HG03565 (cell line): ENCODE results near the gene POLR3C.
"Not testable (repeated sequence)": the region's sequence is repeated elsewhere in the genome, so short reads cannot be mapped to it uniquely, and the experiment has no call there.

Source experiments
- ATAC-seq: cut with Tn5 transposase; IDR thresholded peaks from one replicate; pipeline ENCODE4 v1.9.1; 2021; ENCODE audit warnings: mild to moderate bottlenecking, moderate library complexity; ENCODE audit not compliant: unreplicated experiment

Gene POLR3C

GRCh38 chr1:145822779-145823331 lies 1.1 kb upstream of the POLR3C start:
- ATAC-seq = not testable (repeated sequence)

DNA sequence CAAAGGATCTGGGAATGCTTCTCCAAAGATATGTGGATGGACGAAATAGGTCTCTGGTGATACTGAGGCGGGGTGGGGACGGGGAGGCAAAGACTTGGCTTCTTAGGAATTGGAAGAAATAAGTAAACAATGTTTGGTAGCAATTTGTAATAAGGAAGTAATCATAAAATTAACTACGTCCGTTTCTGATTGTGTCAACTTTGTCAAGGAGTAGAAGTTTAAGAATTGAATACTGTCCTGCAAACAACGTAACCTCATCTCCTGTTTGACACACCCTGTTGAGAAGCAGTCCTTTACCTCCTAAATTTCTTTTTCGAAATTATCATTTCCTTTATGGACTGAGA lies 471 bp downstream of the POLR3C start:
- no peak for ATAC-seq

GRCh38 chr1:145826030-145826429 lies 2.0 kb downstream of the POLR3C start:
- ATAC-seq = no peak

DNA sequence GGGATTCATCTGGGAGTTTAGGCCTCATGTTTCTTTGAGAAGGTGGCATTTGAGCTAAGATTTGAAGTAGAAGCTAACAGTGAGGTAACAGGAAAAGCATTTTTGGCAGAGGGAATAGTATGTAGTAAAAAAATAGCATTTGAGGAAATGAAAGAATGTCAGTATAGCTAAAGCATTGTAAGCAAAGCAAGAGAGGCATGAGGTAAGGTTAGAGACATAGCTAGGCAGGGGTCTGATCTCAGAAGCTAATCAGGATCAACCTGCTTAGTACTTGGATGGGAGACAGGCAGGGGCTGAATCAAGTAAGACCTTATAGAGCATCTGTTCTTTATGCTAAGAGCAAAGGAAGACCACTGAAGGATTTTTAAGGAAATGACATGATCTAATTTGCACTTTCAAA lies 4.0 kb downstream of the POLR3C start:
- ATAC-seq = no peak

DNA sequence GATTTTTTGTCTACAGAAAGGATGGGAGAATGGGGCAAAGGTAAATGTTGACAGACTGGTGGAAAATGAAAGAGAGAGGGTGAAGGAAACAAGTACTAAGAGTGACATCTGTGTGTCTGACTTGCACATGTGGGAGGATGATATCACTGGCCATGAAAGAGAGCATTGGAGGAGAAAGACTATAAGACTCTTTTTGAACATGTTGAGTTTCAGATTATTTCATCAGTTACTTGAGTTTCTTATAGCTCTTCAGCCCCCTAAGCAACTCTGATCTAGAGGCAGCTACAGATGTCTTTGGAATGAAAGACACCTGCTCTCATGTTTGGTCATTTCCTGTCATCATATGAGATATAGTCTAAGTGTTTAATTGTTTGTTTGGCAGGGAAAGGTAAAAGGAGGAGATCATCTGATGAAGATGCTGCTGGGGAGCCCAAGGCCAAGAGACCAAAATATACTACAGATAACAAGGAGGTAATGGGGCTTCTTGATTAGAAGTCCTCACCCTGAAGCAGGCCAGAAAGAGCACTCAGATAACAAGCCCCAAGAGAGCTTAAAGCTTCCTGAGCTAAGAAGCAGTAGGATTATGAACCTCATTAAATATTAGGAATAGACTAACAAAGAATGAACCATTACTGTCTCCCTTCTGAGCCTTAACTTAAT lies 4.5 kb downstream of the POLR3C start:
- no peak for ATAC-seq

GRCh38 chr1:145830810-145831209 lies 6.8 kb downstream of the POLR3C start:
- not testable (repeated sequence) for ATAC-seq

- no peak for ATAC-seq
Observed at GRCh38 chr1:145837656-145838055, 13.7 kb downstream of the POLR3C start.

DNA sequence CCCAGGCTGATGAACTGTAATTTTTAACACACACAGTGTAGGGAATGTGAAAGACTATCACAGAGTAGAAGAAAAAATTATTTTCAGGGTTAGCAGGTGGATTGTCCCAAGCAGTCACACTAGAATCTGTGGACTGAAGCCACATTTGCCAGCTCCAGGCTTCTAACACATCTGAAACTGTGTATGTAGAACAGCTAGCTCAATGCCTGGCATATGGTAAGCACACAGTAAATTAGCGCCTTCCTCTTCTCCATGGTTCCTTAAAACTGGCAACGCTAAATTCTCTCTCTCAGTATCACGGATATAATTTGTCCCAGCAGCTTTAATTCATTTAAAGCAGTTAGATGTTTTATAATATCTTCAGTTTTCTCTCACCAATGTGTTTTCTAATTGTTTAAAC lies 19.0 kb downstream of the POLR3C start:
- ATAC-seq = no peak

GRCh38 chr1:145845144-145845513 lies 21.1 kb downstream of the POLR3C start:
- no peak for ATAC-seq

- ATAC-seq = no peak
Observed at GRCh38 chr1:145845514-145846161, 21.6 kb downstream of the POLR3C start, which contains the start of gene NUDT17. Gene NUDT17, plus strand, starts transcription at chr1:145845630. Its CDS starts 11 bp downstream, at chr1:145845641.

- ATAC-seq = no peak
Observed at GRCh38 chr1:145846201-145846612, 22.2 kb downstream of the POLR3C start.

DNA sequence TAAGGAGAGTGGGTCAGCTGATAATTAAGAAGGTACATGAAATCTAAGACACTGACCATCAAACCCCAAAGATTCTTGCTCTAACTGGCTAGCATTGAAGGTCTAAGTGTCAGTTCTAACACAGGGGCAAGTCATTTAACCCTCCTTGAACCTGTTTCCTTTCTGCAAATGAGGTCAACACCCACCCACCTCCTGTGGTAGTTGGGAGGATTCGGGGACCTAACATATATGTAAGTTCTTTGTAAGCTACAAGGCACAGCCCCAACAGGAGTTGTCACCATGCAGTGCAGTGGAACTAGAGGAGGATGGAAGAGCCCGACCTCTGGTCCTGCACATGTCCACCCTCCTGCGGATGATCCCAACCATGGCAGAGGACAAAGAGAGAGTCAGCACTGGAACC lies 23.8 kb downstream of the POLR3C start:
- no peak for ATAC-seq

- ATAC-seq = no peak
Observed at GRCh38 chr1:145849356-145850160, 25.6 kb downstream of the POLR3C start.

- ATAC-seq = no peak
Observed at GRCh38 chr1:145855426-145855948, 31.5 kb downstream of the POLR3C start.

DNA sequence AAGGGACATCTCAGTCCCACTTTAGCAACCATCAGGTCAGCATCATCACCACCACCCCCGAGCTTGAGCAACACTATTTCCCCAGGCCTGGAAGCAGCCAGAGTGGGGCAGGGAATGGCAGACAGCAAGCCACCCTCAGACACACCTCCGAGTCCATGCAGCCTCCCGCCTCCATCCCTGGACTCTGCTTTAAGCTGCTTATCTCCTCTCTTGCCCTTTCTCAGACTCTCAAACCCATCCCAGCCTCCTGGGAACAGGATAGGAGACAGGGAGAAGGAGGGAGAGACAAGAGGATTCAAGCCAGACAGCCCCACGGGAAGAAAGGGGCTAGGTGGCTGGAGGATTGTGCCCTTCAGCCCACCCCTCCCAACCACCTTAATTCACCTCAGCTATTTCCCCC lies 33.2 kb downstream of the POLR3C start:
- ATAC-seq = no peak

DNA sequence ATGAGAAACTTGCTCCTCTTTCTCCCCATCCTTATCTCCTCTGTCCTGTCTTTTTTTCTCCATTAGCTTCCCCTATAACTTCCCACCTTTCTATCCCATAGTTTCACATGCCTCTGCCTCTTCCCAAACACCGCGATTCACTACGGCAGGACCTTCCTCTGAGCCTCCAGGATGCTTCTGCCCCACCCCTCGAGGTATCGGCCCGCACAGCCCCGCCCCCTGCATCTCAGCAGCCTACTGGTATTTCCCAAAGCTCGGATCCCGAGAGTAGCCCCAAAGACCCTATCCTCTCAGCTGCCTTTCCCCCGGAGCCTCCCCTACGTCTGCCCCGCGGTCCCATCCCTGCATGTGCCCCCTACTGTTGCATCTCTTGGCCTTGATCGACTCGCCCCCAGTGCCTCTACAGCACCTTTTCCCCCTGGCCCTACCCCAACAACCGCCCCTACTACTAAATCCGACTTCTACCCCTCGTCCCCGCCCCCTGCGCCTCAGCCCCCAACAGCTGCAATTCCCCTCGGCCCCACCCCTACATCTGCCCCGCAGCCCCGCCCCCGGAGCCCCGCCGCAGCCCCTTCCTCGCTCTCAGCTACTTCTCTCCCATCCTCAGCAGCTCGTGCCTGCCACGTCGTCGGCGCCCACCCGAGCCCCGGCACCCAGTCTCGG lies 34.4 kb downstream of the POLR3C start:
- ATAC-seq = no peak

- ATAC-seq = peak; percentile 68
Observed at GRCh38 chr1:145858901-145859490, 35.0 kb downstream of the POLR3C start, which contains the start of gene PIAS3. Gene PIAS3, minus strand, starts transcription at chr1:145859081. Its CDS starts 91 bp downstream, at chr1:145858990.

DNA sequence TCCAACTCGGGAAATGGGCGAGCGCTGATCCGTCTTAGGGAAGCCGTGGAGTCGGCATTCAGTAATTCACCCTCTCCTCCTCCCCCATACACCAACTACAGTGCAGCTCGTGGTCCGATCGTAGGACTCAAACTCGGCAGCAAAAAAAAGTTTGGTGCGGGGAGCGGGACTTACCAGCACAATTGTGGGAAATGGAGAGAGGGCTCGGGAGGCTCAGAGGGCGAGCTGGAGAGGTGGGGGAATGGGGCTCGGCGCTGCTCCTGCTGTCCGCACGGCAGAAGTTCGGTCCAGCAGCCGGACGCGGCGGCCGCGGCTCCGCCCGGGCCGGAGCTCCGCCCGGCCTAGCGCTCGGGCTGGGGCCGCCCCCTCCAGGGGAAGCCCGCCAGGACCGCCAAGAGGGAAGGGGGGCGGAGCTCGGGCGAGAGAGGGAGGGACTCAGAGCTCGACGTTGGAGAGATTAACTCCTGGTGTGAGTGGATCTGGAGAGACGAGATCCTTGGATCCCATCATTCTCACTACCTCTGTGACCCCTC lies 35.6 kb downstream of the POLR3C start:
- peak; percentile 62 for ATAC-seq

GRCh38 chr1:145863282-145864018 lies 39.5 kb downstream of the POLR3C start:
- ATAC-seq = no peak
